EL (cell line): Measurements from ENCODE around the gene APPBP2.
"Not testable (repeated sequence)": the region's sequence is repeated elsewhere in the genome, so short reads cannot be mapped to it uniquely, and the experiment has no call there.

Experiments
- DNase-seq: peaks from one replicate; pipeline ENCODE4 v3.0.0-alpha.2; 2016

The APPBP2 gene

GRCh38 chr17:60493847-60494321, 32.2 kb downstream of the APPBP2 start:
- DNase-seq = peak; percentile 11

GRCh38 chr17:60491771-60492170, 34.3 kb downstream of the APPBP2 start:
- no peak for DNase-seq

- DNase-seq = not testable (repeated sequence)
Observed at GRCh38 chr17:60490594-60490993, 35.4 kb downstream of the APPBP2 start.

GRCh38 chr17:60481604-60482003, 44.4 kb downstream of the APPBP2 start:
- no peak for DNase-seq

GRCh38 chr17:60473788-60474187, 52.3 kb downstream of the APPBP2 start:
- DNase-seq = no peak

GRCh38 chr17:60472449-60472848, 53.6 kb downstream of the APPBP2 start:
- DNase-seq = no peak

GRCh38 chr17:60471451-60471850, 54.6 kb downstream of the APPBP2 start:
- DNase-seq = no peak

- peak; percentile 14 for DNase-seq
Observed at GRCh38 chr17:60468371-60468770, 57.7 kb downstream of the APPBP2 start.

GRCh38 chr17:60464343-60464742, 61.7 kb downstream of the APPBP2 start:
- no peak for DNase-seq

GRCh38 chr17:60463157-60463835, 62.7 kb downstream of the APPBP2 start:
- DNase-seq = no peak

- no peak for DNase-seq
Observed at GRCh38 chr17:60461584-60461983, 64.5 kb downstream of the APPBP2 start.

GRCh38 chr17:60457148-60457547, 68.9 kb downstream of the APPBP2 start:
- DNase-seq = no peak

GRCh38 chr17:60455378-60455777, 70.7 kb downstream of the APPBP2 start:
- no peak for DNase-seq

- DNase-seq = no peak
Observed at GRCh38 chr17:60451965-60452364, 74.1 kb downstream of the APPBP2 start.

- no peak for DNase-seq
Observed at GRCh38 chr17:60451071-60451470, 75.0 kb downstream of the APPBP2 start.

- DNase-seq = no peak
Observed at GRCh38 chr17:60447375-60447774, 78.7 kb downstream of the APPBP2 start.

GRCh38 chr17:60445144-60445543, 80.9 kb downstream of the APPBP2 start:
- no peak for DNase-seq

GRCh38 chr17:60443713-60444112, 82.3 kb downstream of the APPBP2 start:
- no peak for DNase-seq

- peak; percentile 77 for DNase-seq
Observed at GRCh38 chr17:60442271-60443173, 83.5 kb downstream of the APPBP2 start.

- peak; percentile 29 for DNase-seq
Observed at GRCh38 chr17:60439501-60439900, 86.5 kb downstream of the APPBP2 start.

- DNase-seq = no peak
Observed at GRCh38 chr17:60436676-60437075, 89.4 kb downstream of the APPBP2 start.

- peak; percentile 88 for DNase-seq
Observed at GRCh38 chr17:60435244-60436167, 90.5 kb downstream of the APPBP2 start.
